Heart right ventricle (tissue), 16 donors: ENCODE results near the gene ZNF341. TPM values are rescaled to one million over a fixed set of nuclear protein-coding genes. Genes with fewer than 3 reads are reported as not detected.

Experiments
- ATAC-seq, 8 donors: fragments of 200-7000 bp; cut with Tn5 transposase; one replicate each; pipeline ENCODE4 v1.9.1; 2020; ENCODE audit warnings: mild to moderate bottlenecking in 8 of 8, moderate library complexity in 8 of 8, moderate number of reproducible peaks in 1 of 8
- DNase-seq, 2 donors: peaks; one replicate each; pipeline ENCODE4 v3.0.0-alpha.2; 2020
- H3K27ac ChIP-seq, 10 donors: fragments of 200-600 bp; sonication (generic) in 2 of 10; one replicate each; pipeline versions ENCODE4 v1.5.0 to v1.8.0; 2020 to 2022; ENCODE audit warnings: mild to moderate bottlenecking in 3 of 10
- H3K27me3 ChIP-seq, 7 donors: fragments of 200-600 bp; one replicate each; pipeline ENCODE4 v1.8.0; 2021 to 2022; ENCODE audit warnings: mild to moderate bottlenecking in 2 of 7
- H3K36me3 ChIP-seq, 9 donors: fragments of 200-600 bp; sonication (generic) in 1 of 9; one replicate each; pipeline versions ENCODE4 v1.5.0 to v1.8.0; 2020 to 2022; ENCODE audit warnings: mild to moderate bottlenecking in 2 of 9
- H3K4me1 ChIP-seq, 9 donors: fragments of 200-600 bp; sonication (generic) in 1 of 9; one replicate each; pipeline versions ENCODE4 v1.5.0 to v1.8.0; 2020 to 2022; ENCODE audit warnings: mild to moderate bottlenecking in 4 of 9
- H3K4me3 ChIP-seq, 10 donors: fragments of 200-600 bp; sonication (generic) in 2 of 10; one replicate each; pipeline versions ENCODE4 v1.5.0 to v1.8.0; 2020 to 2022; ENCODE audit warnings: mild to moderate bottlenecking in 7 of 10, moderate library complexity in 2 of 10
- H3K9me3 ChIP-seq, 11 donors: fragments of 200-600 bp in 10 of 11; sonication (generic) in 2 of 11; one replicate each; pipeline versions ENCODE4 v1.5.0 to v1.8.0; 2013 to 2022; ENCODE audit warnings: mild to moderate bottlenecking in 2 of 11, control low read depth in 1 of 11, moderate library complexity in 1 of 11
- WGBS, 2 donors: extraction: QIAGEN DNeasy Blood & Tissue Kit; methylation state at CpG; one replicate each; pipeline ENCODE4 v1.1.7; 2013; ENCODE audit warnings: inconsistent platforms in 1 of 2; 5-methylcytosine and 5-hydroxymethylcytosine counted together
- intact Hi-C, 10 donors: fragments of 100-400 bp; cut with DNase I; formaldehyde crosslinking; loops; one replicate each; pipeline versions ENCODE4 v1.11.1 to v1.14.2; 2022
- polyA plus RNA-seq, 2 donors: library from polyadenylated mRNA; stranded (reverse); fragments of 200-250 nt; gene quantifications; one replicate each; pipeline ENCODE4 v1.2.3, GENCODE V29; 2013
- total RNA-seq, 10 donors: library from RNA; stranded (reverse); fragmentation: NEBNext Ultra II Directional in 3 of 10; extraction: Animal tissue kit (Norgen Biotek cat#: 25700) in 3 of 10; gene quantifications; one replicate each; pipeline versions ENCODE4 v1.2.1 to v1.2.4, GENCODE V29; 2021 to 2023
- TF ChIP-seq, protein P1 (sequence below), 9 donors: fragments of 200-600 bp; sonication (generic) in 2 of 9; IDR thresholded peaks; one replicate each; pipeline versions ENCODE4 v1.5.0 to v1.8.0; 2021 to 2022; ENCODE audit warnings: antibody characterized with exemption in 9 of 9, mild to moderate bottlenecking in 5 of 9, moderate library complexity in 1 of 9
- donor health status: Arrhythmogenic right ventricular cardiomyopathy.
- donor health status: ischemic (EF 13 %, LVEDD 7.1; RV severe dilation, severe dysfunction).
- donor health status: healthy with polysubstance abuse.
- donor health status: DM: no; HTN: yes; CAD: no.
- donor health status: DM: no; HTN: no; CAD: no.
- donor health status: ischemic (EF 25% LVEDD 6.9; RV normal size, moderate dysfunction).
- donor health status: ischemic (EF 25% LVEDD 5.7; RV mildly dilated, moderate dysfunction).
- donor health status: healthy.
- donor health status: DM: yes; HTN: yes; CAD: no.
- donor health status: Ischemic cardiomyopathy.
- donor health status: ischemic (EF 35%, LVEDD 5.7; RV mildly dilated, moderate dysfunction).
- donor health status: nonischemic (EF 11% LVEDD 7.7; RV severe dilation, severe dysfunction).
- donor health status: DM: yes; HTN: yes; CAD: no.
- donor health status: PGD.
- donor health status: ischemic (EF 29% LVEDD 5.4; RV normal size, mild dysfunction).
- donor health status: nonischemic (EF 23%, LVEDD 6.1; RV moderate dilation, normal function).

Gene ZNF341
- total and polyA plus RNA-seq, 12 donors: 0.85 to 3.7 (median 1.7) TPM

GRCh38 chr20:33826270-33826897, 94.6 kb downstream of the ZNF341 start:
- Histone ChIP-seq H3K27ac (peak overlapping the region in 2 of 10 donors; percentile 0 to 24), H3K36me3 (peaks cover 0 to 22% (median 0%) of the 10 kb centered on the region in 9 donors), H3K9me3 (no peaks in the 10 kb centered on the region), H3K4me3 (no peak overlapping the region), H3K27me3 (no peaks in the 10 kb centered on the region), H3K4me1 (peaks cover 19 to 100% (median 89%) of the 10 kb centered on the region in 9 donors)
- TF ChIP-seq, protein P1, sequence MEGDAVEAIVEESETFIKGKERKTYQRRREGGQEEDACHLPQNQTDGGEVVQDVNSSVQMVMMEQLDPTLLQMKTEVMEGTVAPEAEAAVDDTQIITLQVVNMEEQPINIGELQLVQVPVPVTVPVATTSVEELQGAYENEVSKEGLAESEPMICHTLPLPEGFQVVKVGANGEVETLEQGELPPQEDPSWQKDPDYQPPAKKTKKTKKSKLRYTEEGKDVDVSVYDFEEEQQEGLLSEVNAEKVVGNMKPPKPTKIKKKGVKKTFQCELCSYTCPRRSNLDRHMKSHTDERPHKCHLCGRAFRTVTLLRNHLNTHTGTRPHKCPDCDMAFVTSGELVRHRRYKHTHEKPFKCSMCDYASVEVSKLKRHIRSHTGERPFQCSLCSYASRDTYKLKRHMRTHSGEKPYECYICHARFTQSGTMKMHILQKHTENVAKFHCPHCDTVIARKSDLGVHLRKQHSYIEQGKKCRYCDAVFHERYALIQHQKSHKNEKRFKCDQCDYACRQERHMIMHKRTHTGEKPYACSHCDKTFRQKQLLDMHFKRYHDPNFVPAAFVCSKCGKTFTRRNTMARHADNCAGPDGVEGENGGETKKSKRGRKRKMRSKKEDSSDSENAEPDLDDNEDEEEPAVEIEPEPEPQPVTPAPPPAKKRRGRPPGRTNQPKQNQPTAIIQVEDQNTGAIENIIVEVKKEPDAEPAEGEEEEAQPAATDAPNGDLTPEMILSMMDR (IDR thresholded peaks at IDR 0.05): no peak
- DNase-seq (no peak), ATAC-seq (no peak)
- WGBS, 2 donors: 86 to 87% methylated on average over 5 of the region's 5 CpGs
- intact Hi-C loops: no loop called here

GRCh38 chr20:33827109-33827508, 95.3 kb downstream of the ZNF341 start:
- no peak for ATAC-seq
- Histone ChIP-seq H3K4me3 (no peak overlapping the region), H3K4me1 (peaks cover 18 to 100% (median 91%) of the 10 kb centered on the region in 9 donors), H3K27ac (peak overlapping the region in 2 of 10 donors; percentile 25 to 51), H3K36me3 (peaks cover 0 to 22% (median 0%) of the 10 kb centered on the region in 9 donors), H3K9me3 (no peaks in the 10 kb centered on the region), H3K27me3 (no peaks in the 10 kb centered on the region)
- WGBS, 2 donors: 73 to 79% methylated on average over 2 of the region's 2 CpGs
- DNase-seq: no peak
- intact Hi-C loops: no loop called here
- TF ChIP-seq, protein P1 (IDR thresholded peaks at IDR 0.05): no peak

DNA sequence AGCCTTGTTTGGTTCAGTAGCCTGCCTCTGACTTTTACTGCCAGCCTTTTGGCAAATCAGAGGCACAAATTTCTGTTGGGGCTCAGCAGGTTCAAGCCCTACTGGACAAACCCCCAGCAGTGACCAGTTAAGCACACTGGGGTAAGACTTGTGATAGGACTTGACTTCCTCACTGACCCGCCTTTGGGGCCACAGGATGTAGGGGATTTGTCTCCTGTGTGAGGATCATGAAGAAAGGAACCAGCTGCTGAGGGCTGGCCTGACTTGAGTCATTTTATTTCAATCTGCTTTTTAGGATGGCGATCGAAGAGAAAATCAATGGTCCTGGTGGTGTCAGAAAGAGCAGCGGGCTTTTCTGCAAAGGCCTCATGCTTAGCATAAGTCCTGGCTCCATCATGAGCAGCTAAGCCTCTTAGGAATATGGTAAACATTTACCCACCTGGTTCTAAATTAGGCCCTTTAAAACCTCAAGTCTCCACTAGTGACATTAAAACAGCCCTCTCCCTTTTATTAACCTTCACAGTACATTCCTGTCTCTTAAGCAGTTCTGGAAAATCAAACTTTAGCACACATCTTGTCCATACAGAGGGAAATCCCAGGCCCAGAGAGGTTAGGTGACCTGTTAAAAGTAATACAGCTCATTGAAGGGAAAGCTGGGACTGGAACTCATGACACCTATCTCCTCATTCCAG, 96.0 kb downstream of the ZNF341 start:
- Histone ChIP-seq H3K36me3 (peaks cover 0 to 22% (median 0%) of the 10 kb centered on the region in 9 donors), H3K4me1 (peaks cover 22 to 100% (median 91%) of the 10 kb centered on the region in 9 donors), H3K9me3 (no peaks in the 10 kb centered on the region), H3K4me3 (no peak overlapping the region), H3K27me3 (no peaks in the 10 kb centered on the region), H3K27ac (peak overlapping the region in 6 of 10 donors; percentile 2 to 51 (median 41))
- 74 to 75% methylated on average over 4 of the region's 4 CpGs for WGBS, 2 donors
- intact Hi-C loops: no loop called here
- no peak for DNase-seq
- no peak for ATAC-seq
- TF ChIP-seq, protein P1 (IDR thresholded peaks at IDR 0.05): no peak

GRCh38 chr20:33828326-33828844, 96.6 kb downstream of the ZNF341 start:
- Histone ChIP-seq H3K4me3 (no peak overlapping the region), H3K9me3 (no peaks in the 10 kb centered on the region), H3K27ac (peak overlapping the region in 6 of 10 donors; percentile 2 to 51 (median 41)), H3K27me3 (no peaks in the 10 kb centered on the region), H3K4me1 (peaks cover 26 to 100% (median 94%) of the 10 kb centered on the region in 9 donors), H3K36me3 (peaks cover 0 to 18% (median 0%) of the 10 kb centered on the region in 9 donors)
- 46 to 50% methylated on average over 9 of the region's 9 CpGs for WGBS, 2 donors
- DNase-seq (no peak), ATAC-seq (peak in 3 of 8 donors; percentile 12 to 56 (median 17))
- intact Hi-C loops: no loop called here
- TF ChIP-seq, protein P1 (IDR thresholded peaks at IDR 0.05): no peak
